BE2C (cell line): ENCODE measurements around the gene LEP.

ENCODE experiments used
- DNase-seq: peaks from one replicate; pipeline ENCODE4 v3.0.0-alpha.2; 2020
- H3K27me3 ChIP-seq: fragments of 250-450 bp; sonication (Bioruptor Pico); 2 replicates; pipeline ENCODE4 v1.5.1; 2020; ENCODE audit warnings: mild to moderate bottlenecking
- H3K36me3 ChIP-seq: fragments of 250-450 bp; sonication (Bioruptor Pico); 2 replicates; pipeline ENCODE4 v1.5.1; 2020; ENCODE audit warnings: mild to moderate bottlenecking
- H3K4me1 ChIP-seq: fragments of 250-450 bp; sonication (Bioruptor Pico); 2 replicates; pipeline ENCODE4 v1.5.1; 2020
- H3K4me3 ChIP-seq: 2 replicates; pipeline ENCODE4 v1.5.1; 2011; ENCODE audit warnings: low read depth, low read length
- H3K9me3 ChIP-seq: fragments of 250-450 bp; sonication (Bioruptor Pico); 2 replicates; pipeline ENCODE4 v1.5.1; 2020
- TF ChIP-seq, protein P1 (sequence below): IDR thresholded peaks from 2 replicates; pipeline ENCODE4 v1.5.1; 2012; ENCODE audit warnings: mild to moderate bottlenecking, low read depth, low read length

LEP gene

DNA sequence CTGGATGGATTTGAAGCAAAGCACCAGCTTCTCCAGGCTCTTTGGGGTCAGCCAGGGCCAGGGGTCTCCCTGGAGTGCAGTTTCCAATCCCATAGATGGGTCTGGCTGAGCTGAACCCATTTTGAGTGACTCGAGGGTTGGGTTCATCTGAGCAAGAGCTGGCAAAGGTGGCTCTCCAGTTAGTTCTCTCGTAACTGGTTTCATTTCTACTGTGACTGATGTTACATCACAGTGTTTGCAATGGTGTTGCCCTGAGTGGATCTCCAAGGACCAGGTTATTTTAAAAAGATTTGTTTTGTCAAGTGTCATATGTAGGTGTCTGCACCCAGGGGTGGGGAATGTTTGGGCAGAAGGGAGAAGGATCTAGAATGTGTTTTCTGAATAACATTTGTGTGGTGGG, 14.2 kb downstream of the LEP start:
- no peak overlapping the region for H3K4me3 ChIP-seq
- DNase-seq, result no peak
- TF ChIP-seq, protein P1, sequence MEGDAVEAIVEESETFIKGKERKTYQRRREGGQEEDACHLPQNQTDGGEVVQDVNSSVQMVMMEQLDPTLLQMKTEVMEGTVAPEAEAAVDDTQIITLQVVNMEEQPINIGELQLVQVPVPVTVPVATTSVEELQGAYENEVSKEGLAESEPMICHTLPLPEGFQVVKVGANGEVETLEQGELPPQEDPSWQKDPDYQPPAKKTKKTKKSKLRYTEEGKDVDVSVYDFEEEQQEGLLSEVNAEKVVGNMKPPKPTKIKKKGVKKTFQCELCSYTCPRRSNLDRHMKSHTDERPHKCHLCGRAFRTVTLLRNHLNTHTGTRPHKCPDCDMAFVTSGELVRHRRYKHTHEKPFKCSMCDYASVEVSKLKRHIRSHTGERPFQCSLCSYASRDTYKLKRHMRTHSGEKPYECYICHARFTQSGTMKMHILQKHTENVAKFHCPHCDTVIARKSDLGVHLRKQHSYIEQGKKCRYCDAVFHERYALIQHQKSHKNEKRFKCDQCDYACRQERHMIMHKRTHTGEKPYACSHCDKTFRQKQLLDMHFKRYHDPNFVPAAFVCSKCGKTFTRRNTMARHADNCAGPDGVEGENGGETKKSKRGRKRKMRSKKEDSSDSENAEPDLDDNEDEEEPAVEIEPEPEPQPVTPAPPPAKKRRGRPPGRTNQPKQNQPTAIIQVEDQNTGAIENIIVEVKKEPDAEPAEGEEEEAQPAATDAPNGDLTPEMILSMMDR, result no peak
- no peaks in the 10 kb centered on the region for H3K4me1 ChIP-seq
- H3K27me3 ChIP-seq, result no peaks in the 10 kb centered on the region; the same call in 1 of the 2 replicates
- H3K9me3 ChIP-seq, result no peaks in the 10 kb centered on the region; the same call in 1 of the 2 replicates
- H3K36me3 ChIP-seq, result no peaks in the 10 kb centered on the region

DNA sequence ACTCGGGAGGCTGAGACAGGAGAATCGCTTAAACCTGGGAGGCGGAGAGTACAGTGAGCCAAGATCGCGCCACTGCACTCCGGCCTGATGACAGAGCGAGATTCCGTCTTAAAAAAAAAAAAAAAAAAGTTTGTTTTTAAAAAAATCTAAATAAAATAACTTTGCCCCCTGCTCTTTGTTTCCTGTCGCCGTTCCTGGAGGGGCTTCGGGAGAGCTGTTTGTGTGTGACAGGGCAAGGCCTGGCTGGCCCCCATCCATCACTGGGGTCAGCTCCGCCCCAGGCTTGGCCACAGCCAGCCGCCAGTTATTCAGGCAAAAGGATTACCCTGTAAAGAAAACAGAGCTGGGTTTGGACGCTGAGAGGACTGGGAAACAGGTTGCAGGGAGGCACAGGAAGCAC, 16.4 kb downstream of the LEP start:
- H3K4me1 ChIP-seq, result no peaks in the 10 kb centered on the region
- H3K9me3 ChIP-seq, result no peaks in the 10 kb centered on the region; the same call in 1 of the 2 replicates
- TF ChIP-seq, protein P1, result no peak
- no peaks in the 10 kb centered on the region for H3K36me3 ChIP-seq
- H3K4me3 ChIP-seq, result no peak overlapping the region
- H3K27me3 ChIP-seq, result no peaks in the 10 kb centered on the region; the same call in 1 of the 2 replicates
- no peak for DNase-seq

DNA sequence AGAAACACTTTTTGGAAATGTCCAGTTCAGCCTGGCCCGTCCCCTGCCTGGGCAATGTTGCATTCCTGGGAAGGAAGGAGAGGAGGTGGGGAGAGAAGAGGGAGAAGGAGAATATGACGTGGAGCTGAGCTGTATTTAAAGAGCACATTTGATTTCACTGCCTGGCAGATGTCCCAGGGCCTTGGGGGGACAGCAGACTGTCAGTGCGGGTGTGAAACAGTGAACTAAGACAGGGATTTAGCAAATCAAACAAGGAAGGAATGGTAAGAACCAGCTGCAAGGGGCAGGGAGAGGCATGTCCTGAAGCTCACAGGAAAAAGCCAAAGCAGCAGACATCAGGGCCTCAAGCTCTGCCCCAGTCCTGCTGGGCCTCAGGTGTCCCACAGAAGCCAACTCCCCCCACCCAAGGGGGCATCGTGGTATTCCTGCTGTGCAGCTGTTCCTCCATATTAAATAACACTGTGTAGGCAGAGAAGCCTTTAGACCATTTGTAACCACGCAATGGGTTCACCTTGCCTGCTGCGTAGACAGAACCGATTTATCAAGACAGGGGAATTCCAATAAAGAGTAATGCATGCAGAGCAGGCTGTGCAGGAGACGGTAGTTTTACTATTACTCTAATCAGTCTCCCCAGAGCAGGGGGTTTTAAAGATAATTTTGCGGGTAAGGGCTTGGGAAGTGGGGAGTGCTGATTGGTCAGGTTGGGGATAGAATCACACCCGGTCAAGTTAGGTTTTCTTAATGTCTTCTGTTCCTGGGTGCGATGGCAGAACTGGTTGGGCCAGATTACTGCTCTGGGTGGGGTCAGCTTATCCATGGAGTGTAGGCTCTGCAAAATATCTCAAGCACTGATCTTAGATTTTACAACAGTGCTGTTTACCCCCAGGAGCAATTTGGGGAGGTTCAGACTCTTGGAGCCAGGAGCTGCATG, 18.3 kb downstream of the LEP start:
- no peaks in the 10 kb centered on the region for H3K36me3 ChIP-seq
- no peak overlapping the region for H3K4me3 ChIP-seq
- H3K27me3 ChIP-seq, result no peaks in the 10 kb centered on the region; the same call in 1 of the 2 replicates
- TF ChIP-seq, protein P1, result no peak
- no peaks in the 10 kb centered on the region for H3K9me3 ChIP-seq
- H3K4me1 ChIP-seq, result peaks cover 2% of the 10 kb centered on the region; the same call in 1 of the 2 replicates
- DNase-seq, result no peak

DNA sequence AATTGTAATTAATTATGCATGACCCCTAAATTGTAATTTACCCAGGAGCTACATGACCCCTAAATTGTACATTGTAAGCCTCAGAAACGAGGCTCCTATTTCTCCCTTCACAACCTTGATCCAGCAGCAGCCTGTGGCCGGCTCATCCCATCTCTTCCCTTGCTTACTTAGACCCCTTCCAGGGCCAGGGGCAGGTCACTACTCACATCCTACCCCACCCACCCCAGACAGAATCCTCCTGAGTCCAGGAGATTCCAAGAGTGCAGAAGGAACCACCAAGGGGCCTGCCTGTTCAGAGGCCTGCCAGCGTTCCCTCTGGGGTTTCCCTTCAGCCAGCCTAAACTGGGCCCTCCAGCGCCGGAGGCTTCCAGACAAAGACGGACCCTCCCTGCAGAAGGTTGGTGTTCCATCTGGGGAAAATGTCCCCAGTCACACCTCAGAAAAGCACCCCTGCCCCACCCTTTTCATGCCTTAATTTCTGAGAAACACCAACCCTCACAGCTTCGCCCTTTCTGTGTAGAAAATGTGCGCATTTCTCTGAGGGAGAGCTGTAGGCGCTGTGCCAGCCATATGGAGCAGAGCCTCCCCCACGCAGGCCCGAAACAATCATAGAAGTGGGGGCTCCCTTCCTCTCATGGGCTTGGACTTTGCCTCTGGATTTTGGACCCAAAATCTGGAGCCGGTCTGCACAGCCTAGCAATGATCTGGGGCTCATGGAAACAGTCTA, 19.2 kb downstream of the LEP start:
- Histone ChIP-seq H3K36me3 (no peaks in the 10 kb centered on the region), H3K4me3 (no peak overlapping the region), H3K9me3 (no peaks in the 10 kb centered on the region), H3K27me3 (no peaks in the 10 kb centered on the region; the same call in 1 of the 2 replicates), H3K4me1 (peaks cover 9% of the 10 kb centered on the region)
- TF ChIP-seq, protein P1, result no peak
- no peak for DNase-seq

DNA sequence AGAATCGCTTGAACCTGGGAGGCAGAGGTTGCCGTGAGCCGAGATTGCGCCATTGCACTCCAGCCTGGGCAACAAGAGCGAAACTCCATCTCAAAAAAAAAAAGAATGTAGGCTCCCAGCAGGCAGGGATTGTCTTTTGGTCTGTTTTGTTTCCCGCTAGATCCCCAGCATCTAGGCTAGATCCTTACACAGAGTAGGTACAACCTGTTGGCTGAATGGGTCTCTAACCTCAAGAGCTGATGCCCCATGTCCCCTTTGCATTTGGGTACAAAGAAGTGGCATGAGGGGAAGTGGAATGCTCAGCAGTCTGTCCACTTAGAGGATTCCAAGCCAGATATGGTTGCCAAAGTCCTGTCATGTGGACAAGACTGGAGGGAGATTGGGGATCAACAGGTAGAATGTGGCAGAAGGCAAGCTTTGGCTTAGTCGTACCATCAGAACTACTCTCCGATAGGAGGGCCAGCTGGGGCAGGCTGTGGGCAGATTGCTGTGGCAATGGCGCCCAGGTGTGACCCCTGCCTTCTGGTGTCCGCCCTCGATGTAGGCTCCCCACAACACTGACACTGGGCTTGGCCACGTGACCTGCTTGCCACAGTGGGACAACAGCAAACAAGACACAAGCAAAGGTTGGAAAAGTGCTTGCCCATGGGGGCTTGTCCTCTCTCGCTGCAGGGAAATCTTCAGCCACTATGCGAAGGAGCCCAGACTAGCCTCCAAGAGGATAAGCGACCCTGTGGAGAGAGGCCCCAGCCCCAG, 21.4 kb downstream of the LEP start:
- no peak overlapping the region for H3K4me3 ChIP-seq
- no peaks in the 10 kb centered on the region for H3K9me3 ChIP-seq
- H3K4me1 ChIP-seq, result peaks cover 29% of the 10 kb centered on the region
- DNase-seq, result no peak
- TF ChIP-seq, protein P1, result no peak
- no peaks in the 10 kb centered on the region for H3K27me3 ChIP-seq
- H3K36me3 ChIP-seq, result no peaks in the 10 kb centered on the region
